ENCODE data around the gene COX6B2.

DNA sequence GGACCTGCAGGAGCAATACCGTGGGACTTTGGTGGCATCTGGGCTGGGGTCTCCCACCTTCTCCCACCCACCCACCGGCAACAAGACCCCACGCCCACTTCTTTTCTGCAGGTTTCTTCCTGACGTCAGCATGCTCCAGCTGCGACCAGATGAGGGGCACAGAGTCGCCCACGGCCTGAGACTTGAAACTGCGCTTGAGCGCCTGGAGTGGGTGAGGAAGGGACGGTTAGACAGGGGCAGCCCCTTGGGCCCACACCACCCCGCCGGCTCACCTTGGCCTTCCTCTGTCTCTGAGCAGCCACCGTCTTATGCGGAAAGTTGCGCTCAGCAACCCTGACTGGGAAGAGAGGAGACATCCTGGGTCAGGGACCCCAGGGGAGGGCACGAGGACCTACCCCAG, 6.4 kb upstream of the COX6B2 start:
- TF ChIP-seq EZH2 (IDR thresholded peaks at IDR 0.05) (no peak), POLR2AphosphoS5 (IDR thresholded peaks at IDR 0.05; ENCODE audit: borderline replicate concordance, low read depth, low read length) (no peak), FOXP2 (optimal IDR thresholded peaks at IDR 0.05; ENCODE audit: control extremely low read depth, extremely low read length, insufficient read depth) (no peak)

Measured in SK-N-MC (cell line).